TTC549 (cell line): ENCODE data around the gene REXO1.

Experiments used
- FAIRE-seq: peaks from 2 replicates; lab custom pipeline; 2012; peaks lifted over from hg19 to GRCh38; lab: Jason Lieb, UNC

REXO1 gene

GRCh38 chr19:1849132-1849474 lies 820 bp upstream of the REXO1 start:
- no peak for FAIRE-seq

- no peak for FAIRE-seq
Measured at GRCh38 chr19:1847684-1848398, 442 bp downstream of the REXO1 start.

DNA sequence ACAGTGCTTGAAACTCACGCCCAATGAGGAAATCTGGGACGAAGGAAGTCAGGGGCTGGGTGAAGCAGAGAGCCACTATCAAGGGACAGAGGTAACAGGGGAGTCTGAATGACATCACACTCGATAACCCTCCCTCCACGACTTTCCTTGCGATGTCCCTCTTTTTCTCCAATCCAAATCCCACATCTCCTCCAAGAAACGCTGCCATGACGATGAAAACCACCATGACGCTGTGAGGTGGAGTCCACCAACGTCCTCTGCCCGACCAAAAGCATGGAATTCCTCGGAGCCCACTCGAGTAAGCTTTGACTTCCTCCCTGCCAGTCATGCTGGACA lies 967 bp downstream of the REXO1 start:
- no peak for FAIRE-seq

DNA sequence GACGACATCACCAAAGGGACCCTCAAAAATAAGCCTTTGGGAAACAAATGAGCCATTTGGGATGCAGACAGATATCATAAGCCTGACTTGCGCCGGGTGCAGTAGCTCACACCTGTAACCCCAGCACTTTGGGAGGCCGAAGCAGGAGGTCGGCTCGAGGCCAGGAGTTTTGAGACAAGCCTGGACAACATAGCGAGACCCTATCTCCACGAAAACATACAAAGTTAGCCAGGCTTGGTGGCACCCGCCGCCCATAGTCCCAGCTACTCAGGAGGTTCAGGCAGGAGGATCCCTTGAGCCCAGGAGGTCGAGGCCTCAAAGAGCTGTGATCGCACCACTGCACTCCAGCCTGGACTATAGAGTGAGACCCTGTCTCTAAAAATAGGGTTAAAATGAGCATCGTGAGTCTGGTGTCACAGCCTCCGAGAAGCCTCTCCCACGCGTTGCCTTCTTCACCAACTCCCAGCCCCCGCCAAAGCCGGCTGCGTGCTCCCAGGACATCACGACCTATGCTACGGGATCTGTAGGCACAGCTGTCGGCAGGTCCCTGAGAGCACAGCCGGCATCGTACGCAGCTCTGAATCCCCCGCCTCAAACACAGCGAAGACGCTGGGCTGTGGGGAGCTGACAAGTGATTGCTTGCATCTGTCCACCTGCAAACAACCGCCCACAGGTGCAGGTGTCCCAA lies 1.6 kb downstream of the REXO1 start:
- FAIRE-seq, result no peak

- FAIRE-seq, result no peak
Measured at GRCh38 chr19:1845642-1846041, 2.6 kb downstream of the REXO1 start.

DNA sequence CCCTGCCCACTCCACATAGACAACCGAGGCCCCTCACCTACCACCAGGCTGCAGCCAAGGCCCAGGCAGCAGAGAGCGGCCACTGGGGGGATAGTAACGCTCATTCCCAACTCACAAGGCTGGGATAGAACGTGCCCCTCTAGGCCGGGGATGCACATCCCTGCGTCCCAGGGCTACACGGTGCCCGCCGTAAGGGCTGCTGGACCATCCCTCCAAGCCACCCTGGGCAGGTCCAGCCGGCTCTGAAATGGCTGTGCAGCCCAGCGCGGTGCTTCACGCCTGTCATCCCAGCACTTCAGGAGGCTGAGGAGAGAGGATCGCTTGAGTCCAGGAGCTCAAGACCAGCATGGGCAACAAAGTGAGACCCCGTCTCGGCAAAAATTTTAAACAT lies 3.2 kb downstream of the REXO1 start:
- FAIRE-seq, result no peak

DNA sequence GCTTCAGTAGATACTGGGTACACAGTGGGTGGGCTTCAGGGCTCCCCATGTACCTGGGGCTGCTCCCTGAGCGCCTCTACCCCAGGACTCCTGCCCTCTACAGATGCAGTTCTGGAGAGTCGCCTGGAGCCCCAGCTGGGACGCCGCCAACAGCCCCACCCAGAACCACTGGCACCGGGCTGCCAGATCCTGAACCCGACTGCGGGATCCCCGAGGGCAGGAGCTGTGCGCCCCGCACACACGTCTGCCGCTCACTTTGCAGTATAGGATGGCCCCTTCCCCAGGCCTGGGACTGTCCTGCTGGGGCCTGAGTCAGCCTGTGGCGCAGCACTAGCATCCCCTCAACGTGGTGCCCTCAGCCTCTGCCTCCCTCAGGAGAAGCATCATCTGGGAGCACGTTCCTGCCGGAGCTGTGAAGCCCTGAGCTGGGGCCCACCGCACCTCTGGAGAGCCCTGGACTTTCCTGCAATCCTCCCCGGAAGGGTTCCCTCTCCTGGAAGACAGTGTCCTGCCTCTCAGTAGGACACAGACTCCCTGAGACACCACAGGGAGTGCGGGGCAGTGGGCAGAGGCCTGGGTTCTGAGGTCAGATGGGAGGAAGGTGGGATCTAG lies 3.7 kb downstream of the REXO1 start:
- no peak for FAIRE-seq

DNA sequence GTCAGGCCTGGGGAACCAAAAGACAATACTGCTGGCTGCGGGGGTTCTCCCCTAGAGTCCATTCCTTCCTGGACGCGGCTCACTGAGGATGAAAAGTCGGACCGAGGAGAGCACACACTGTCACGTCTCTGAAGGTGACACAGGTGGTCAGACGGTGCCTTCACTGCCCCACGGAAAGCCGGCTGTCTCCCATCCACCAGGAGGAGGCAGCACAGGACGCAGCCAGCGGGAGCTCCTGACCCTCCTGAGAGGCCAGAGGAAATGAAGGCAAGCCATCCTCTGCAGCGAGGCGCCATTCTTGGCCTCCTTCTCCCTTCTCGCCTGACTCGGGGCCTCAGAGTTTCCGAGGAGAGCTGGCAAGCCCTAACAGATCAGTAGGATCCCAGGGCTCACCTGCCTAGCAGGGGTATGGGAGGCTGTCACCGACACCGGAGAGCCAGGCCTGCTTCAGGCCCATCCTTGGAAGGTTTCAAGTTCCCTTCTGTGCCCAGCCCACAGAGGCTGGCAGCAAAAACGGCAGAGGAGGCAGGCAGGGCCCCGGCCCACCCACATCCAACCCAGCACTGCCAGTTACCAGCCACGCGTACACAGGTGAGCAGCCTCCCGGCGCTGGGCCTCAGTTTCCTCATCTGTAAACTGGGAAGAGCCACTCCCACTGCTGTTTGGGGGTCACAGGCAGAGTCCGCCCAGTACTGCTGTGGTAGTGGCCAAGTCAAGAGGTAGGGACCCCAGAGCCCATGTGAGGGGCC lies 4.5 kb downstream of the REXO1 start:
- no peak for FAIRE-seq

DNA sequence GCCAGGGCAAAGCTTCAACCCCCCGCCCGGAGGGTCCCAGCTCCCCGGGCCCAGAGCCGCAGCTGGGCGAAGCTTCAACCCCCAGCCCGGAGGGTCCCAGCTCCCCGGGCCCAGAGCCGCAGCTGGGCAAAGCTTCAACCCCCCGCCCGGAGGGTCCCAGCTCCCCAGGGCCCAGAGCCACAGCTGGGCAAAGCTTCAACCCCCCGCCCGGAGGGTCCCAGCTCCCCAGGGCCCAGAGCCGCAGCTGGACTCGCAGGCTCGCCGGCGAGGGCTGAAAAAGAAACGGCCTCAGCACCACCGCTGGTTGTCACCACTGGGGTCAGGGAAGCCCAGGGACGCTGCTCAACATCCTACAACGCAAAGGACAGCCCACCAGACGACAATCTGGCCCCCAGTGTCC lies 5.2 kb downstream of the REXO1 start:
- no peak for FAIRE-seq

- no peak for FAIRE-seq
Measured at GRCh38 chr19:1841209-1841924, 6.9 kb downstream of the REXO1 start.

DNA sequence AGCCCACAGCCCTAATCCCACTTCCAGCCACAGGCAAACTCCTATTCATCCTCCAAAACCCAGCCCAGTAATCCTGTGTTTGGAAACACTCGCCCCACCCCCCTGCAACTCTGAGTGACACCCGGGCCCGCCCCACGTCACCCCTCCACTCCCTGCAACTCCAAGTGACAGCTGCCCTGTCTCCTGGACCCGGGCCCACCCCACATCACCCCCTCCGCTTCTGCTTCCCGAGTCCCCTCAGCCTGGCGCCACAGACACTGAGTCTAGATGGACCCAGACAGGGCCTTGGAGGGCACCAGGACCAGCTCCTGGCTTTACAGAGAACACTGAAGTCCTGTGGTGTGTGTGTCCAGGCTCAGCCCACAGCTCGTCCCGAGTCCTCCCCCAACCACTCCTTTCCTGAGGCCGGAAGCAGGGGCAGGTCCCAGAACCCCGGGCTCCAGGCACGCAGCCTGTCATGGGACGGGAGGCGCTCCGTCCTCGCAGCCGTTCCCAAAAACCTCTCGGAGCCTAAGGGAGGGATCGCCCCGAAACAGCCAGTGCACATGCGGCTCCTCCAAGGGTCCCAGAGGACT lies 7.7 kb downstream of the REXO1 start:
- FAIRE-seq, result no peak

- FAIRE-seq, result no peak
Measured at GRCh38 chr19:1839658-1840540, 8.4 kb downstream of the REXO1 start.

- no peak for FAIRE-seq
Measured at GRCh38 chr19:1837625-1838105, 10.6 kb downstream of the REXO1 start.

- FAIRE-seq, result no peak
Measured at GRCh38 chr19:1837222-1837565, 11.1 kb downstream of the REXO1 start.

GRCh38 chr19:1836458-1837221 lies 11.6 kb downstream of the REXO1 start:
- no peak for FAIRE-seq

DNA sequence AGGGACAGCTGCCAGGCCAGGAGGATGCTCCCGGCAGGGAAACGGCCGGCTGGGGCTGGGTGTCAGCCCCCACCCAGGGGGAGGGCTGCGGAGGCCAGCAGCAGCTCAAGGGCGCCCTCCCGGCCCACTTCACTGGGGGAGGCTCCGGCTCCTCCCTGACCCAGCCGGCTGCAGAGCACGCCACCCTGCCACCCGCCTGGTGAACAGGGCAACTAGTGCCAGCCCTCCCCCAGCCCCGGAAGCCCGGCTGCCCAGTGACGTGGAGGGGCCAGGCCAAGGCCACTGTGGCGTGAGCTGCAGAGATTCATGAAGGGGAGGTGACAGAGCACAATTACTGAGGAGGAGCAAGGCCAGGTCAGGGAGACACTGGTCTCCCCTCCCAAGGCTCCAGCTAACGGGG lies 14.7 kb downstream of the REXO1 start:
- no peak for FAIRE-seq

- FAIRE-seq, result no peak
Measured at GRCh38 chr19:1832046-1832663, 16.1 kb downstream of the REXO1 start.

DNA sequence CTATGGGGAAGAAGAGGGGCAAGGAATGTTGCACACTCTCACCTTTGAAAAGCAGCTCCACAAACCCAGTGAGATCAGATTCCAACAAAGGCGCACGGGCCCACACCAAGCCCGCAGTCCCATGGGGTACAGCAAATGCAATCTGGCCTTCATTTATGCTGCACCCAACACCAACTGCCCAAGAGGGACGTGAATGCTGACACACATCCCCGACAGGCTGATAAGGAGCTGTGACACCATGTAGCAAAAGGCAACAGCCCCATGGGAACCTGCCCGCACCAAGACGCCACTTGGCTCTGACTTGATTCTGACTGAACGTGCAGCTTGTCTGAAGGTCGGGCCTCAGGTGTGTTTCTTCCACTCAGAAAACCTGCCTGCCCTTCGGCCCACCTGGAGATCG lies 17.3 kb downstream of the REXO1 start:
- FAIRE-seq, result no peak

DNA sequence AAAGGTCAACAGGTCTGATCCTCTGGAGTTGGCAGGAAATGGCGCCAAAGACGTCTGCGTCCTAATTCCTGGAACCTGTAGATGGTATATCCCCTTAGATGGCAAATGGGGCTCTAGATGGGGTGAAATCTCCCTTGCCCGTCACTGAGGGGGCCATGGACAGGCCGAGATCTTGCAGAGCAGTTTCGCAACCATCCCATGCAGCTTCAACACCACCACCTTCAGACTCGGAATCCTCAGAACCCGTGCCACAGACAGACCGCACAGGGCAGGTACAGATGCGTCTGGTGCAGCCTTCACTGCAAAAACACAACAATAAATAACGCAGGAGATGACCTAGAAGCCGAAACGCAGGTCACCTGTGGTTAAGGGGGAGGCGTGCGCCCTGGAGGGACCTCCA lies 17.7 kb downstream of the REXO1 start:
- no peak for FAIRE-seq

- FAIRE-seq, result no peak
Measured at GRCh38 chr19:1829958-1830357, 18.3 kb downstream of the REXO1 start.
